ENCODE results near the gene OR8S1.
"Not testable (repeated sequence)": the region's sequence is repeated elsewhere in the genome, so short reads cannot be mapped to it uniquely, and the experiment has no call there.

Gene OR8S1, protein sequence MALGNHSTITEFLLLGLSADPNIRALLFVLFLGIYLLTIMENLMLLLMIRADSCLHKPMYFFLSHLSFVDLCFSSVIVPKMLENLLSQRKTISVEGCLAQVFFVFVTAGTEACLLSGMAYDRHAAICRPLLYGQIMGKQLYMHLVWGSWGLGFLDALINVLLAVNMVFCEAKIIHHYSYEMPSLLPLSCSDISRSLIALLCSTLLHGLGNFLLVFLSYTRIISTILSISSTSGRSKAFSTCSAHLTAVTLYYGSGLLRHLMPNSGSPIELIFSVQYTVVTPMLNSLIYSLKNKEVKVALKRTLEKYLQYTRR
- 0 reads per million in 4 donors for total RNA-seq

DNA sequence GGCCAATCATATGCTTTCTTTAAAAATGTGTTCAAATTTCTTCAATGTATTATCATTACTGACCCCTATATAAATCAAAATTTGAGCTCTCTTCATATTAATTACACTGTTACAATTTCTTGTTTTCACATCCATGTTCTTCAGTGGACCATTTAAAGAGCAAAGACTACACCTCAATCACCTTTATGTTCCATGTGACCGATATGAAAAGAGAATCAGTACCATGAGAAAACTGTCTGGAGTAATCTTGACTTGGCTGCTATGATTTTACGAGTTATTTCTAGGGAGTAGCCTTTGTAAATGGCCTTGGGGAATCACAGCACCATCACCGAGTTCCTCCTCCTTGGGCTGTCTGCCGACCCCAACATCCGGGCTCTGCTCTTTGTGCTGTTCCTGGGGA, at the start of gene OR8S1:
TSS of gene OR8S1 (plus strand) at position 301 of the 400 bp plus-strand sequence. CDS start at position 301, 0 bp downstream.
- DNase-seq = no peak

DNA sequence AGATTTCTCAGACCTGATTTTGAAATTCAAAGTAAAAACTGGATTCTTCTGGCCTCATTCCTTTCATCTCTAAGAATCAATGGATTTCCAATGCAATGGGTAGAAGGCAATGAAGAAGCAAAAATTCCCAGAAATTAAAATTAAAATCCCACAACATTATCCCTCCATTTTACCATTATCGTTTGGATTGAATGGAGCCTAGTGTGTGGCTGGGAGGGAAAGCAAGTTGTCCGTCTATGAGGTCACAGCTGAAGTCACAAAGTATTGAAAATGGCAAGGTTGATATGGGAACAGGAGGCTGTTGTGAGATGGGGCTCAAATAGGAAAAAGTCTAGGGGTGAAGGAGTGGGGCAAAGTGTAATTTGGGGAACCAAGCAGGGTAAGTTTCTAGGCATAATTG, 43.2 kb upstream of the OR8S1 start, which contains the start of gene C12orf54:
TSS of gene C12orf54 (plus strand) at position 301 of the 400 bp plus-strand sequence. CDS start 799 bp downstream, outside the sequence.
- DNase-seq = no peak

GRCh38 chr12:48482930-48483329, 42.5 kb upstream of the OR8S1 start:
- no peak for DNase-seq

DNA sequence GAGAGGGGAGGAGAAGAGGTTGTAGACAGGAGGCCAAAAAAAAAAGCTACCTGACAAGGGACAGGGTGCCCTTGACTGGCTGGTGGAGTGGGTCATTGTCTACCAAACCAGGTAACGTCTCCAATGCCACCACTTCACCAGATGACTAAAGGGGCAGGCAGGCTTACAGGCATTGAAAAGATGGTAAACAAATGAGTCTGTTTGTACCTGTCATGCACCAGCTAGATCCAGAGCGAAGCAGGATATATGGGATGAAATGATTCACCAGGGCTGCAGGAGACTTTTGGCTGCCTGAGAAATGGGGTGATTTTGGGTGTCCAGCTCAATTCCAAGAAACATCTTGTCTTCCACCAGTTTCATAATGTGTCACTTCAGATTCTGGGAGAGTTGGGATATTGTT, 39.2 kb upstream of the OR8S1 start:
- DNase-seq = no peak

- DNase-seq = no peak
Measured at GRCh38 chr12:48486679-48487078, 38.8 kb upstream of the OR8S1 start.

DNA sequence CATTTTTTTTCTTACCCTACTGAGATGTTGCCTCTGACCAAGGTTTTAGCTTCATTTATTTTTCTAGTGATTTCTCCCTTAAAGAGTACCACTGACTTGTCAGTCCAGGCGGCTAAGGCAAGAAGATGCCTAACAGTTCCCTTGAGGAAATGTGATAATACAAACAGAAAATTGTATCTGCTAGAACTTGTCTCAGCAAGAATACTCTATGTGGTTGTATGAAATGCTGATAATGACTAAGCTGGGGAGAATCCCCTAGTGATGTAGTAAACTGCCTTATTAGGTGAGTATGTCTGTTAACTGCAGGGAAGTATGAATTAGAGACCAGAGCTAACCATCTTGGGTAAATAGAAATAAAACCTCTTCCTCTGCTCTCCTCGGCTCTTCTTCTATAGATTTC, 36.4 kb upstream of the OR8S1 start:
- DNase-seq = no peak

GRCh38 chr12:48489456-48489855, 36.0 kb upstream of the OR8S1 start:
- DNase-seq = not testable (repeated sequence)

GRCh38 chr12:48500281-48500680, 25.2 kb upstream of the OR8S1 start:
- DNase-seq = not testable (repeated sequence)

DNA sequence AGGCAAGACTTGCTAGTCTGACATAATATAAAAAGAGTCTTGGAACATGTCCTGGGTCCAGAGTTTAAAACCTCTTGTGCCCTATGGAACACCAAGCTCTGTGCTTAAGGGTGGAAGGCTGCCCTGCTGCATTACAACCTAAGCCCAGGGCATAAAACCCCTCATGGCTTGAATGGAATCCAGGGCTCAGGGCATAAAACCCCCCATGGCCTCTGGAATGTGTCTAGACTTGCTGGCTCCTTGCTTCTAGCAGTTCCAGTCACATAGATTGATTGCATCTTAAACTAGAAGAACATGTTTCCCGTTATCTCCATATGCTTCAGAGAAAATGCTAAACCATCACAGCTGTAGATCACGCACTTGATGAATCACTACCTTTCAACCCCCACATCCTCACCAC, 18.6 kb upstream of the OR8S1 start:
- DNase-seq = not testable (repeated sequence)

- DNase-seq = no peak
Measured at GRCh38 chr12:48508987-48509386, 16.4 kb upstream of the OR8S1 start.

GRCh38 chr12:48510111-48510510, 15.3 kb upstream of the OR8S1 start:
- DNase-seq = no peak

- no peak for DNase-seq
Measured at GRCh38 chr12:48512855-48513254, 12.6 kb upstream of the OR8S1 start.

DNA sequence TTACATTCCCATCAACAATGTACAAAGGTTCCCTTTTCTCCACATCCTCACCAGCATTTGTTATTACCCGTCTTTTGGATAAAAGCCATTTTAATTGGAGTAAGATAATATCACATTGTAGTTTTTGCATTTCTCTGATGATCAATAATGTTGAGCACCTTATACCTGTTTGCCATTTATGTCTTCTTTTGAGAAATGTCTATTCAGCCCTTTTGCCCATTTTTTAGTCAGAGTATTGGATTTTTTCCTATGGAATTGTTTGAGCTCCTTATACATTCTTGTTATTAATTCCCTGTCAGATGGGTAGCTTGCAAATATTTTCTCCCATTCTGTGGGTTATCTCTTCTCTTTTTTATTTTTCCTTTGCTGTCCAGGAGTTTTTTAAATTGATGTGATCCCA, 10.7 kb upstream of the OR8S1 start:
- DNase-seq = no peak

DNA sequence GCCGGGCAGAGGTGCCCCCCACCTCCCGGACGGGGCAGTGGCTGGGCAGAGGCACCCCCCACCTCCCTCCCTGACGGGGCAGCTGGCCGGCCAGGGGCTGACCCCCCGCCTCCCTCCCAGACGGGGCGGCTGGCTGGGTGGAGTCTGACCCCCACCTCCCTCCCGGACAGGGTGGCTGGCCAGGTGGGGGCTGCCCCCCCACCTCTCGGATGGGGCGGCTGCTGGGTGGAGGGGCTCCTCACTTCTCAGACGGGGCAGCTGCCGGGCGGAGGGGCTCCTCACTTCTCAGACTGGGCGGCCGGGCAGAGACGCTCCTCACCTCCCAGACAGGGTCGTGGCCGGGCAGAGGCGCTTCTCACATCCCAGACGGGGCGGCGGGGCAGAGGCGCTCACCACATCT, 5.1 kb upstream of the OR8S1 start:
- not testable (repeated sequence) for DNase-seq

- no peak for DNase-seq
Measured at GRCh38 chr12:48527891-48528670, 2.6 kb downstream of the OR8S1 start.

DNA sequence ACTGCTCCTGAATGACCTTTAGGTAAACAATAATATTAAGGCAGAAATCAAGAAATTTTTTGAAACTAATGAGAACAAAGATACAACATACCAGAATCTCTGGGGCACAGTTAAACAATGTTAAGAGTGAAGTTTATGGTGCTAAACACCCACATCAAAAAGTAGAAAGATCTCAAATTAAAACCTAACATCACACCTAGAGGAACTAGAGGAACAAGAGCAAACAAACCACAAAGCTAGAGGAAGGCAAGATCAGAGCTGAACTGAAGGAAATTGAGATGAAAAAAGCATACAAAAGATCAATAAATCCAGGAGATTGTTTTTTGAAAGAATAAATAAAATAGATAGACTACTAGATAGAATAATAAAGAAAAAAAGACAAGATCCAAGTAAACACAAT, 7.2 kb downstream of the OR8S1 start:
- no peak for DNase-seq

- no peak for DNase-seq
Measured at GRCh38 chr12:48536602-48537001, 11.2 kb downstream of the OR8S1 start.

DNA sequence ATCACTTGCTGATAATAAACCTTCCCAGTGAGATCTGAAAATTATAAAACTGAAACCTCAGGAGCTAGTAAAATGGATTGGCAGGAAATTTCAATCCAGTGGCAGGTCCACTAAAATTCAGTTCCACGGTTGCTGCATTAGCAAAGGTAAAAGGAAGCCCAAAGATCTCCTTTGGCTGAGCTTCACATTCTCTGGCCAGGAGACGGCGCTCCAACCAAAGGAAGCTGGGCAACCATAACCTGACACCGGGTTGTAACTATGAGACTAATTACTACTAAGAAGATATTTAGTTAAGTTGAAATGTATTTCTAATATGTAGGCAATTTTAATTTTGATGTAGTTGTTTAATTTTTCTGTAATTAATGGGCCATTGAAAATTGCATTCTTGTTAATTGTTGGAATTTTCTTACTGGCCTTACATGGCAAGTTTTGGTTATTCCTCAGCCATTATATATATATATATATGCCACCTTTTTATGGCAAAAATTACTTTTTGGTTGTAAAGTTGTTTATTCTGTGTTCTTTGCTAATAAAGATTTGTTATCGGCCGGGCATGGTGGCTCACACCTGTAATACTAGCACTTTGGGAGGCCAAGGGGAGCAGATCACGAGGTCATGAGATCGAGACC, 17.0 kb downstream of the OR8S1 start:
- peak in 2 of 5 donors; percentile 8 to 29 for DNase-seq

GRCh38 chr12:48545833-48546469, 20.5 kb downstream of the OR8S1 start:
- DNase-seq = no peak

DNA sequence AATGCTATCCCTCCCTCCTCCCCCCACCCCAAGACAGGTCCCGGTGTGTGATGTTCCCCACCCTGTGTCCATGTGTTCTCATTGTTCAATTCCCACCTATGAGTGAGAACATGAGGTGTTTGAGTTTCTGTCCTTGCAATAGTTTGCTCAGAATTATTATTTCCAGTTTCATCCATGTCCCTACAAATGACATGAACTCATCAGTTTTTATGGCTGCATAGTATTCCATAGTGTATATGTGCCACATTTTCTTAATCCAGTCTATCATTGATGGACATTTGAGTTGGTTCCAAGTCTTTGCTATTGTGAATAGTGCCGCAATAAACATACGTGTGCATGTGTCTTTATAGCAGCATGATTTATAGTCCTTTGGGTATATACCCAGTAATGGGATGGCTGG, 21.6 kb downstream of the OR8S1 start:
- DNase-seq = not testable (repeated sequence)

DNA sequence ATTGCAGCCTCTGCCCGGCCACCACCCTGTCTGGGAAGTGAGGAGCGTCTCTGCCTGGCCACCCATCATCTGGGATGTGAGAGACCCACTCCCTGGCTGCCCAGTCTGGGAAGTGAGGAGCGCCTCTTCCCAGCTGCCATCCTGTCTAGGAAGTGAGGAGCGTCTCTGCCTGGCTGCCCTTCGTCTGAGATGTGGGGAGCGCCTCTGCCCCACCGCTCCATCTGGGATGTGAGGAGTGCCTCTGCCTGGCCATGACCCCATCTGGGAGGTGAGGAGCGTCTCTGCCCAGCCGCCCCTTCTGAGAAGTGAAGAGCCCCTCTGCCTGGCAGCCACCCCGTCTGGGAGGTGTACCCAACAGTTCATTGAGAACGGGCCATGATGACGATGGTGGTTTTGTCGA, 26.2 kb downstream of the OR8S1 start:
- not testable (repeated sequence) for DNase-seq

DNA sequence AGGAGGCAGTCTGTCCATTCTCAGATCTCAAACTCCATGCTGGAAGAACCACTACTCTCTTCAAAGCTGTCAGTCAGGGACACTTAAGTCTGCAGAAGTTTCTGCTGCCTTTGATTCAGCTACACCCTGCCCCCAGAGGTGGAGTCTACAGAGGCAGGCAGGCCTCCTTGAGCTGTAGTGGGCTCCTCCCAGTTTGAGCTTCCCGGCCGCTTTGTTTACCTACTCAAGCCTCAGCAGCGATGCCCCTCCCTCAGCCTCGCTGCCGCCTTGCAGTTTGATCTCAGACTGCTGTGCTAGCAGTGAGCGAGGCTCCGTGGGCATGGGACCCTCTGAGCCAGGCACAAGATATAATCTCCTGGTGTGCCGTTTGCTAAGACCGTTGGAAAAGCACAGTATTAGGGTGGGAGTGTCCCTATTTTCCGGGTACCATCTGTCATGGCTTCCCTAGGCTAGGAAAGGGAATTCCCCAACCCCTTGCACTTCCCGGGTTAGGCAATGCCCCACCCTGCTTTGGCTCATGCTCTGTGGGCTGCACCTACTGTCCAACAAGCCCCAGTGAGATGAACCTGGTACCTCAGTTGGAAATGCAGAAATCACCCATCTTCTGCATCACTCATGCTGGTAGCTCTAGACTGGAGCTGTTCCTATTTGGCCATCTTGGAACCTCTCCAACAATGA, 28.4 kb downstream of the OR8S1 start:
- DNase-seq = not testable (repeated sequence)
